CD4-positive, alpha-beta T cell (primary cell): ENCODE results near the gene EFEMP2. TPM values are rescaled to one million over a fixed set of nuclear protein-coding genes. Genes with fewer than 3 reads are reported as not detected.

ENCODE experiments used
- ATAC-seq: fragments of 200-7000 bp; cut with Tn5 transposase; one replicate; pipeline ENCODE4 v1.10.0; 2022; ENCODE audit warnings: mild to moderate bottlenecking; ENCODE audit not compliant: poor library complexity
- CTCF ChIA-PET: fragments of 350-600 bp; sonication (Branson Sonifier 250); formaldehyde crosslinking; loops from one replicate; lab custom pipeline; 2021; ENCODE audit warnings: antibody characterized with exemption, inconsistent platforms; lab: Charles Lee
- POLR2A ChIA-PET: fragments of 350-600 bp; sonication (Branson Sonifier 250); formaldehyde crosslinking; loops from one replicate; lab custom pipeline; 2021; ENCODE audit warnings: antibody characterized with exemption, inconsistent platforms; lab: Charles Lee
- DNase-seq, 14 experiments: peaks; one replicate each; pipeline ENCODE4 v3.0.0-alpha.2; 2013 to 2020; ENCODE audit warnings: mixed read lengths in 2 of 14
- H3K27ac ChIP-seq, 2 donors: one replicate each; pipeline versions ENCODE4 v1.5.1 to v1.7.0; 2013; ENCODE audit warnings: low read length in 2 of 2, low read depth in 1 of 2, mild to moderate bottlenecking in 1 of 2
- H3K27me3 ChIP-seq, 2 experiments: 1 replicate in 1 of 2; 2 replicates in 1 of 2; pipeline versions ENCODE4 v1.6.1 to v1.7.0; 2013; ENCODE audit warnings: low read length in 2 of 2, control low read depth in 1 of 2, mild to moderate bottlenecking in 1 of 2, moderate library complexity in 1 of 2; ENCODE audit not compliant: insufficient read depth in 2 of 2, control insufficient read depth in 1 of 2
- H3K36me3 ChIP-seq: one replicate; pipeline ENCODE4 v1.6.1; 2013; ENCODE audit warnings: low read length, control low read depth; ENCODE audit not compliant: insufficient read depth
- H3K4me1 ChIP-seq: one replicate; pipeline ENCODE4 v1.6.1; 2013; ENCODE audit warnings: low read length, control low read depth; ENCODE audit not compliant: insufficient read depth
- H3K4me3 ChIP-seq: one replicate; pipeline ENCODE4 v1.5.1; 2013; ENCODE audit warnings: mild to moderate bottlenecking, low read length, moderate library complexity
- H3K9me3 ChIP-seq, 2 experiments: 1 replicate in 1 of 2; 2 replicates in 1 of 2; pipeline versions ENCODE4 v1.6.1 to v1.7.0; 2013; ENCODE audit warnings: low read length in 2 of 2, mild to moderate bottlenecking in 2 of 2, control low read depth in 1 of 2, moderate library complexity in 1 of 2; ENCODE audit not compliant: control insufficient read depth in 1 of 2, insufficient read depth in 1 of 2
- H3K27ac Mint-ChIP-seq: one replicate; pipeline ENCODE4 v1.8.0; 2020; ENCODE audit warnings: mixed read lengths
- H3K27me3 Mint-ChIP-seq: one replicate; pipeline ENCODE4 v1.8.0; 2021; ENCODE audit warnings: mixed read lengths
- H3K36me3 Mint-ChIP-seq: one replicate; pipeline ENCODE4 v1.8.0; 2021; ENCODE audit warnings: low read depth, mixed read lengths
- H3K4me1 Mint-ChIP-seq: one replicate; pipeline ENCODE4 v1.8.0; 2021; ENCODE audit warnings: low read depth, mixed read lengths
- H3K4me3 Mint-ChIP-seq: one replicate; pipeline ENCODE4 v1.8.0; 2020; ENCODE audit warnings: mild to moderate bottlenecking, mixed read lengths
- H3K9me3 Mint-ChIP-seq: one replicate; pipeline ENCODE4 v1.8.0; 2020; ENCODE audit warnings: mixed read lengths
- intact Hi-C, 2 experiments: fragments of 100-400 bp; cut with DNase I in 1 of 2; cut with micrococcal nuclease in 1 of 2; formaldehyde crosslinking; loops; one replicate each; pipeline versions ENCODE4 v1.15.1 to v1.9.0; 2023 to 2025; cut with DNase I, micrococcal nuclease
- total RNA-seq, 174 experiments: library from RNA in 2 of 174; stranded (reverse) in 2 of 174; gene quantifications; one replicate each; pipeline ENCODE4 v1.2.3 and lab custom pipeline; 2021 to 2026
- TF ChIP-seq, protein P1 (sequence below): fragments of 200-600 bp; IDR thresholded peaks from one replicate; pipeline ENCODE4 v1.8.0; 2022; ENCODE audit warnings: antibody characterized with exemption, mild to moderate bottlenecking

The EFEMP2 gene
- total RNA-seq, 2 experiments from 2014 or later: 5.2 to 5.9 TPM

GRCh38 chr11:65896034-65896999 is 23.7 kb upstream of the EFEMP2 start:
- Mint-ChIP-seq H3K4me3 (peak overlapping the region; percentile 45), H3K9me3 (no peaks in the 10 kb centered on the region), H3K27me3 (peaks cover 5% of the 10 kb centered on the region), H3K27ac (peak overlapping the region; percentile 17), H3K36me3 (no peaks in the 10 kb centered on the region), H3K4me1 (peaks cover 33% of the 10 kb centered on the region)
- POLR2A ChIA-PET: no interaction called here
- H3K36me3 ChIP-seq: no peaks in the 10 kb centered on the region
- ATAC-seq: no peak
- TF ChIP-seq, protein P1, sequence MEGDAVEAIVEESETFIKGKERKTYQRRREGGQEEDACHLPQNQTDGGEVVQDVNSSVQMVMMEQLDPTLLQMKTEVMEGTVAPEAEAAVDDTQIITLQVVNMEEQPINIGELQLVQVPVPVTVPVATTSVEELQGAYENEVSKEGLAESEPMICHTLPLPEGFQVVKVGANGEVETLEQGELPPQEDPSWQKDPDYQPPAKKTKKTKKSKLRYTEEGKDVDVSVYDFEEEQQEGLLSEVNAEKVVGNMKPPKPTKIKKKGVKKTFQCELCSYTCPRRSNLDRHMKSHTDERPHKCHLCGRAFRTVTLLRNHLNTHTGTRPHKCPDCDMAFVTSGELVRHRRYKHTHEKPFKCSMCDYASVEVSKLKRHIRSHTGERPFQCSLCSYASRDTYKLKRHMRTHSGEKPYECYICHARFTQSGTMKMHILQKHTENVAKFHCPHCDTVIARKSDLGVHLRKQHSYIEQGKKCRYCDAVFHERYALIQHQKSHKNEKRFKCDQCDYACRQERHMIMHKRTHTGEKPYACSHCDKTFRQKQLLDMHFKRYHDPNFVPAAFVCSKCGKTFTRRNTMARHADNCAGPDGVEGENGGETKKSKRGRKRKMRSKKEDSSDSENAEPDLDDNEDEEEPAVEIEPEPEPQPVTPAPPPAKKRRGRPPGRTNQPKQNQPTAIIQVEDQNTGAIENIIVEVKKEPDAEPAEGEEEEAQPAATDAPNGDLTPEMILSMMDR: no peak
- H3K27me3 ChIP-seq: peaks cover 9 to 12% of the 10 kb centered on the region in 2 experiments
- CTCF ChIA-PET: interaction anchor here (3.9 kb wide), 1 partner anchor 12 kb away, joined by 17 read pairs; no protein-coding TSS in a partner anchor
- H3K9me3 ChIP-seq: peaks cover 0 to 7% of the 10 kb centered on the region in 2 experiments
- H3K27ac ChIP-seq: no peak overlapping the region
- intact Hi-C loops: no loop called here
- no peak overlapping the region for H3K4me3 ChIP-seq
- H3K4me1 ChIP-seq: peaks cover 62% of the 10 kb centered on the region
- peak in 1 of 14 experiments; percentile 14 for DNase-seq

DNA sequence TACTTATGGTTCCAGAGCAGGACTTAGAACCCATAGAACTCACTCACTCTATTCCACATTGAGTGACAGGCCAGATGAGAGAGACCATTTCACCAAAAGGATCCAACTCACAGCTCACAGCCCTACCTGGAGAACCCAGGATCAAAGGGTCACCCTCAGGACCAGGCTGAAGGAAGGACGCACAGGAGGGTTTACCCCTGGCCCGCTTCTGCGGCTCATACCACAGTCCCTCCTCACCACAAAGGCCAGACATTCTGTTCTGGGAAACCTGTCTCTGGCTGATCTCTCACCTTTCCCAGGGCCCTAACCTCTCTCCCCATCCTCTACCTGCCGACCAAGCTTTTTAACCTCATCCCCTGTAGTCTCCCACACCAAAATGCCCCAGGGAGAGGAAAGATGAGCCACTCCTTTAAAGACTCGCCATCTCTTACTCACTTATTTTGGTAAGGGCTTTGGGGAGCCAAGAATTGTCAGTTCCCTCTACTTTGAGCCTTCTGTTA is 22.9 kb upstream of the EFEMP2 start:
- ATAC-seq: no peak
- Mint-ChIP-seq H3K4me3 (peak overlapping the region; percentile 60), H3K36me3 (no peaks in the 10 kb centered on the region), H3K9me3 (no peaks in the 10 kb centered on the region), H3K27ac (peak overlapping the region; percentile 59), H3K4me1 (peaks cover 30% of the 10 kb centered on the region), H3K27me3 (peaks cover 2% of the 10 kb centered on the region)
- ChIA-PET CTCF (interaction anchor here (3.9 kb wide), 1 partner anchor 11 kb away, joined by 17 read pairs; no protein-coding TSS in a partner anchor), POLR2A (no interaction called here)
- intact Hi-C loops: no loop called here
- peaks cover 9 to 12% of the 10 kb centered on the region in 2 experiments for H3K27me3 ChIP-seq
- H3K4me3 ChIP-seq: no peak overlapping the region
- DNase-seq: no peak
- peaks cover 0 to 7% of the 10 kb centered on the region in 2 experiments for H3K9me3 ChIP-seq
- H3K4me1 ChIP-seq: peaks cover 61% of the 10 kb centered on the region
- H3K36me3 ChIP-seq: no peaks in the 10 kb centered on the region
- H3K27ac ChIP-seq: no peak overlapping the region
- TF ChIP-seq, protein P1: no peak

DNA sequence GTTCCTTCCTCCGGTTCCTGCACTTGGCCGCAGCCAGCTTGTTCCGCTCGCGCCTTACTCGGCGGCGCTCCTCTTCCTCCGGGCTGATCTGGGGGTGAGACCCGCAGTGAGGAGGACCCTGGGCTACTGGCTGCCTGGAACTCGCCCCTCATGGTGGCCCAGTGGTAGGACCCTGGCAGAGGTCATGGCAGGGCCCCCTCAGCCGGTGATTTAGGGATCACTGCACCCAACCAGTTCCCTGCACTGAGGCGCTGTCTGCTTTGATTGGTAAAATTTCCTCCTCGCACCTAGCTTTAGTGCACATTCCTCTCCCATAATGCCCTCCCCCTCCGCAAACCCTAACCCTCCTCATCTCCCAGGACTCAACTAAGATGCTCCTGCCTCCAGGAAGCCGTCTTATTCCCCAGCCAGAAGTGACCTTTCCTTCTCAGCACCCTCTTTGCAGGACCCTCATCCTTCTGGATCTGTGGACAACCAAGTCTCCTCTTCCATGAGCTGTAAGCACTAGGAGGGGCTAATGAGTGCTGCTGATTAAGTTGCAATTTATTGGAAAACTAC is 21.5 kb upstream of the EFEMP2 start:
- ATAC-seq: no peak
- peak overlapping the region; percentile 60 to 77 for H3K27ac ChIP-seq
- peak overlapping the region; percentile 40 for H3K4me3 ChIP-seq
- H3K36me3 ChIP-seq: no peaks in the 10 kb centered on the region
- peaks cover 0 to 2% of the 10 kb centered on the region in 2 experiments for H3K9me3 ChIP-seq
- ChIA-PET POLR2A (interaction anchor here (0.6 to 2.8 kb wide), 9 partner anchors 9 to 385 kb away, joined by 3 to 15 read pairs (median 4); partner anchors contain the start of genes MUS81 and PCNX3), CTCF (interaction anchor here (0.9 to 1.4 kb wide), 2 partner anchors 9 to 34 kb away, joined by 3 to 5 read pairs; partner anchors contain the start of gene MUS81)
- peak overlapping the region; percentile 88 for H3K4me3 Mint-ChIP-seq
- DNase-seq: peak in 4 of 14 experiments; percentile 54 to 67 (median 64)
- TF ChIP-seq, protein P1: no peak
- H3K27me3 Mint-ChIP-seq: no peaks in the 10 kb centered on the region
- peak overlapping the region; percentile 88 for H3K27ac Mint-ChIP-seq
- H3K27me3 ChIP-seq: peaks cover 3% of the 10 kb centered on the region in 2 experiments
- intact Hi-C loops: no loop called here
- peaks cover 43% of the 10 kb centered on the region for H3K4me1 Mint-ChIP-seq
- H3K36me3 Mint-ChIP-seq: peaks cover 7% of the 10 kb centered on the region
- peaks cover 61% of the 10 kb centered on the region for H3K4me1 ChIP-seq
- H3K9me3 Mint-ChIP-seq: no peaks in the 10 kb centered on the region
